Measurements from ENCODE around the gene THTPA. TPM values are rescaled to one million over a fixed set of nuclear protein-coding genes. Genes with fewer than 3 reads are reported as not detected.

The THTPA gene
- total and polyA plus RNA-seq, 9 of the 15 experiments (the other 6 are each of a cell fraction or from before 2014, with no cell fraction given), result 2.4 to 8.7 (median 5.2) TPM

DNA sequence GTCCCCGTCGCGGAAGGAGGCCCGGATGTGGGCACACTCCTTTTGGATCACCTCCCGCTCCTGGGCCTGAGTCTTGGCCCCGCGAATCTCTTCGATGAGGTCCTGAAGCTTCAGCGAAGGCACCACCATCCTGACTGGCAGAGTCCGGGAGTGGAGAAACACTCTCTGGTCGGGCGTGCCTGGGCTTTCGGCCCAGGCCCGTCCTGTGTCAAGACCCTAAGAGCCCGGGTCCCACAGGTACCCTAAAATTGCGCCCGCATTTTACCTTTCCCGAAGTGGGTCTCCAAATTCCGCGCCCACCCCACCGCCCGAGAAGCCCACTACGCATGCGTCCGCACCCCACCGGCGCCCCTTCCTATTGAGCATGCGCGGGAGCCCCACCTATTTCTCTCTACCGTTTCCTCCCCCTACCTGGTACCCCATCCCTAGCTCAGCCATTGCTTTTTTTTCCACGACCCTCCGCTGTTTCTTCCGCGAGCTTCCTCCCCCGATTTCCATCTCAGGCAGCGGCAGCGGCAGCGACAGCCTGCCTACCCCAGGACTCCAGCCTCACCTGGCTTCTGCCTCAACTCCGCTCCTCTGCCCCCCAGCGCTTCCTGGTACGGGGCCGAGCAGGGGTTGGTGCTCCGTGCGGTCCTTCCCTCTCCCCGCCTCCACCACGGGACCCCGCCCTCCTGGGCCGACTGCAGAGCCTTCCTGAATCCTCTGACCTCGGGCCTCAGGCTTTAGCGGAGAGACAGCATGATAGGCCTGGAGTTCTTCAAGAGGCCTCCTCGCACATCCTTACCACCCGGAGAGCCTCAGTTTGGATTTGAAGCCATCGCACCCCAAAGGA lies 11.3 kb downstream of the THTPA start, which contains the start of gene AP1G2 (continued):
- peak; percentile 56 for TF ChIP-seq MGA (IDR thresholded peaks at IDR 0.05)
- TF ChIP-seq DDX20 (tag; IDR thresholded peaks at IDR 0.05; ENCODE audit: low read depth), result no peak
- TF ChIP-seq KDM1A (IDR thresholded peaks at IDR 0.05), result no peak
- peak; percentile 86 for TF ChIP-seq SUPT5H (IDR thresholded peaks at IDR 0.05)
- no peak for TF ChIP-seq ZNF146 (CRISPR knock-in tag; IDR thresholded peaks at IDR 0.05; ENCODE audit: unreplicated experiment)
- TF ChIP-seq LEF1 (IDR thresholded peaks at IDR 0.05), result no peak
- TF ChIP-seq ZKSCAN1 (IDR thresholded peaks at IDR 0.05; ENCODE audit: low read depth, low read length), result no peak
- TF ChIP-seq, protein P1, sequence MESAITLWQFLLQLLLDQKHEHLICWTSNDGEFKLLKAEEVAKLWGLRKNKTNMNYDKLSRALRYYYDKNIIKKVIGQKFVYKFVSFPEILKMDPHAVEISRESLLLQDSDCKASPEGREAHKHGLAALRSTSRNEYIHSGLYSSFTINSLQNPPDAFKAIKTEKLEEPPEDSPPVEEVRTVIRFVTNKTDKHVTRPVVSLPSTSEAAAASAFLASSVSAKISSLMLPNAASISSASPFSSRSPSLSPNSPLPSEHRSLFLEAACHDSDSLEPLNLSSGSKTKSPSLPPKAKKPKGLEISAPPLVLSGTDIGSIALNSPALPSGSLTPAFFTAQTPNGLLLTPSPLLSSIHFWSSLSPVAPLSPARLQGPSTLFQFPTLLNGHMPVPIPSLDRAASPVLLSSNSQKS (CRISPR knock-in tag; IDR thresholded peaks at IDR 0.05), result no peak
- no peak for TF ChIP-seq ZNF24 (IDR thresholded peaks at IDR 0.05)
- TF ChIP-seq SMC3 (conservative IDR thresholded peaks at IDR 0.05; ENCODE audit: insufficient read depth, low read depth, low read length), result no peak
- peak; percentile 85 for TF ChIP-seq POLR2G (IDR thresholded peaks at IDR 0.05; ENCODE audit: low read depth, low read length)
- peak; percentile 16 for TF ChIP-seq RBBP5 (IDR thresholded peaks at IDR 0.05; ENCODE audit: borderline replicate concordance, insufficient read depth, low read length, poor library complexity, severe bottlenecking)
- TF ChIP-seq, protein P2, sequence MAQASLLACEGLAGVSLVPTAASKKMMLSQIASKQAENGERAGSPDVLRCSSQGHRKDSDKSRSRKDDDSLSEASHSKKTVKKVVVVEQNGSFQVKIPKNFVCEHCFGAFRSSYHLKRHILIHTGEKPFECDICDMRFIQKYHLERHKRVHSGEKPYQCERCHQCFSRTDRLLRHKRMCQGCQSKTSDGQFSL (CRISPR knock-in tag; IDR thresholded peaks at IDR 0.05), result no peak
- TF ChIP-seq, protein P2 (tag; IDR thresholded peaks at IDR 0.05), result no peak
- no peak for TF ChIP-seq TEAD1 (CRISPR knock-in tag; IDR thresholded peaks at IDR 0.05)
